Astrocyte (in vitro differentiated cells and primary cell): ENCODE results near the gene RBM20. TPM values are rescaled to one million over a fixed set of nuclear protein-coding genes. Genes with fewer than 3 reads are reported as not detected.

Source experiments
- DNase-seq: peaks from one replicate; pipeline ENCODE4 v3.0.0-alpha.2; 2010; ENCODE audit warnings: low read depth
- FAIRE-seq: peaks from 2 replicates; lab custom pipeline; 2011; peaks lifted over from hg19 to GRCh38; lab: Jason Lieb, UNC
- H2AFZ ChIP-seq: 2 replicates; pipeline ENCODE4 v1.6.0; 2012; ENCODE audit warnings: low read depth, low read length, inconsistent platforms
- H3K27ac ChIP-seq: 2 replicates; pipeline ENCODE4 v1.5.1; 2011; ENCODE audit warnings: low read depth, low read length, inconsistent platforms
- H3K27me3 ChIP-seq: 2 replicates; pipeline ENCODE4 v1.6.0; 2011; ENCODE audit warnings: low read length, inconsistent platforms; ENCODE audit not compliant: insufficient read depth
- H3K36me3 ChIP-seq: 2 replicates; pipeline ENCODE4 v1.5.1; 2011; ENCODE audit warnings: low read length, inconsistent platforms; ENCODE audit not compliant: insufficient read depth
- H3K4me1 ChIP-seq: 2 replicates; pipeline ENCODE4 v1.5.1; 2011; ENCODE audit warnings: low read length, inconsistent platforms; ENCODE audit not compliant: insufficient read depth
- H3K4me2 ChIP-seq: 2 replicates; pipeline ENCODE4 v1.6.0; 2012; ENCODE audit warnings: low read length, inconsistent platforms
- H3K4me3 ChIP-seq: 2 replicates; pipeline ENCODE4 v1.5.1; 2011; ENCODE audit warnings: low read depth, mild to moderate bottlenecking, low read length, inconsistent platforms; ENCODE audit not compliant: insufficient read depth
- H3K79me2 ChIP-seq: 2 replicates; pipeline ENCODE4 v1.6.0; 2012; ENCODE audit warnings: mild to moderate bottlenecking, low read length, inconsistent platforms; ENCODE audit not compliant: insufficient read depth
- H3K9ac ChIP-seq: 2 replicates; pipeline ENCODE4 v1.6.0; 2012; ENCODE audit warnings: mild to moderate bottlenecking, low read length, inconsistent platforms
- H3K9me3 ChIP-seq: 2 replicates; pipeline ENCODE4 v1.5.1; 2012; ENCODE audit warnings: low read depth, mild to moderate bottlenecking, low read length, inconsistent platforms; ENCODE audit not compliant: insufficient read depth
- H4K20me1 ChIP-seq: 2 replicates; pipeline ENCODE4 v1.6.0; 2012; ENCODE audit warnings: low read length, inconsistent platforms; ENCODE audit not compliant: insufficient read depth
- H3K27ac Mint-ChIP-seq: one replicate; pipeline ENCODE4 v1.8.0; 2021; ENCODE audit warnings: mild to moderate bottlenecking, mixed read lengths; ENCODE audit not compliant: unreplicated experiment
- H3K27me3 Mint-ChIP-seq: one replicate; pipeline ENCODE4 v1.8.0; 2021; ENCODE audit warnings: low read depth, mixed read lengths; ENCODE audit not compliant: unreplicated experiment
- H3K36me3 Mint-ChIP-seq: one replicate; pipeline ENCODE4 v1.8.0; 2021; ENCODE audit warnings: low read depth, mixed read lengths; ENCODE audit not compliant: unreplicated experiment
- H3K4me1 Mint-ChIP-seq: one replicate; pipeline ENCODE4 v1.8.0; 2021; ENCODE audit warnings: low read depth, mixed read lengths; ENCODE audit not compliant: unreplicated experiment
- H3K4me3 Mint-ChIP-seq: one replicate; pipeline ENCODE4 v1.8.0; 2021; ENCODE audit warnings: mild to moderate bottlenecking, moderate library complexity, mixed read lengths; ENCODE audit not compliant: unreplicated experiment
- H3K9me3 Mint-ChIP-seq: one replicate; pipeline ENCODE4 v1.8.0; 2021; ENCODE audit warnings: mild to moderate bottlenecking, mixed read lengths; ENCODE audit not compliant: unreplicated experiment
- EZH2 ChIP-seq: IDR thresholded peaks from 2 replicates; pipeline ENCODE4 v1.6.1; 2012; ENCODE audit warnings: mild to moderate bottlenecking, low read length, inconsistent platforms; ENCODE audit not compliant: insufficient read depth
- total RNA-seq: library from RNA; stranded (reverse); gene quantifications from 2 replicates; pipeline ENCODE4 v1.2.1, GENCODE V29; 2021
- TF ChIP-seq, protein P1 (sequence below): IDR thresholded peaks from 2 replicates; pipeline ENCODE4 v1.5.1; 2011; ENCODE audit warnings: low read depth, mild to moderate bottlenecking, inconsistent platforms, low read length, moderate library complexity; ENCODE audit not compliant: insufficient read depth

Gene RBM20
- total RNA-seq, 1 donor from 2014 or later = 1.5 TPM

DNA sequence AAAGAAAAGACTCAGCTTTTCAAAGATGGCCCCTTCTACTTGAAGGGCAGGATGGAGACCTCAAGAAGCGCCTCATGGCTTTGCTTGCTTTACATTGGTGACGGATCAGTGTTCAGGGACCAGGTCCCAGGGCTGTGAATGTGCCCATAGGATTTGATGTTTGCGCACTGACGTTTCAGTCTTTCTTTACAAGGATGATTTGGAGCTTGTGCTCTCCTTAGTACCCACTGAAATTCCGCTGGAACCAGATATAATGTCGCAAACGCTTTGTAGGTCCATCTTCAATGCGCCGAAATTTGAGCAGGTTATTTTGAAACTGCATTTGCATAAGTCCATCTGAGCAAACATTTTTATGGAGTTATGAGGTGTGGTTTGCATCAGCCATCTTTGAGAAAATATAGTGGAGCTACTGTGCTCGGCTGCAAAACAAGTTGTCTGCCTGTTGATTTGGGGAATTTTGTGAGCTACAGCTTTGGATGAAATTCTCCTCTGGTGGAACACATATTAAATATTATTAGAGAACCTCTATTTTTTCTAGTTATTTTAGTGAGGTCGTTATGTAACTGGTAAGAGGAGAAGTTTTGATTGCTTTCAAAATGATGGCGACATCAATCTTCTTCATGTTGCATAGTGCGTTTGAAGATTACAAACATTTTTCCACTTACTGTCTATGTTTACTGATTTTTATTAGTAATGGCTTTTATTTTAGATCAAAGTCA is 2.4 kb downstream of the RBM20 start:
- no peak overlapping the region for H3K4me3 ChIP-seq
- no peaks in the 10 kb centered on the region for H3K79me2 ChIP-seq
- H3K4me2 ChIP-seq = no peak overlapping the region
- no peaks in the 10 kb centered on the region for H4K20me1 ChIP-seq
- Mint-ChIP-seq H3K4me3 (no peak overlapping the region), H3K36me3 (no peaks in the 10 kb centered on the region), H3K27ac (no peak overlapping the region), H3K27me3 (peaks cover 18% of the 10 kb centered on the region), H3K9me3 (no peaks in the 10 kb centered on the region), H3K4me1 (peaks cover 12% of the 10 kb centered on the region)
- no peak for DNase-seq
- no peak for TF ChIP-seq EZH2
- TF ChIP-seq, protein P1, sequence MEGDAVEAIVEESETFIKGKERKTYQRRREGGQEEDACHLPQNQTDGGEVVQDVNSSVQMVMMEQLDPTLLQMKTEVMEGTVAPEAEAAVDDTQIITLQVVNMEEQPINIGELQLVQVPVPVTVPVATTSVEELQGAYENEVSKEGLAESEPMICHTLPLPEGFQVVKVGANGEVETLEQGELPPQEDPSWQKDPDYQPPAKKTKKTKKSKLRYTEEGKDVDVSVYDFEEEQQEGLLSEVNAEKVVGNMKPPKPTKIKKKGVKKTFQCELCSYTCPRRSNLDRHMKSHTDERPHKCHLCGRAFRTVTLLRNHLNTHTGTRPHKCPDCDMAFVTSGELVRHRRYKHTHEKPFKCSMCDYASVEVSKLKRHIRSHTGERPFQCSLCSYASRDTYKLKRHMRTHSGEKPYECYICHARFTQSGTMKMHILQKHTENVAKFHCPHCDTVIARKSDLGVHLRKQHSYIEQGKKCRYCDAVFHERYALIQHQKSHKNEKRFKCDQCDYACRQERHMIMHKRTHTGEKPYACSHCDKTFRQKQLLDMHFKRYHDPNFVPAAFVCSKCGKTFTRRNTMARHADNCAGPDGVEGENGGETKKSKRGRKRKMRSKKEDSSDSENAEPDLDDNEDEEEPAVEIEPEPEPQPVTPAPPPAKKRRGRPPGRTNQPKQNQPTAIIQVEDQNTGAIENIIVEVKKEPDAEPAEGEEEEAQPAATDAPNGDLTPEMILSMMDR = no peak
- peaks cover 16% of the 10 kb centered on the region for H3K27me3 ChIP-seq
- H3K9me3 ChIP-seq = no peaks in the 10 kb centered on the region
- no peaks in the 10 kb centered on the region for H3K36me3 ChIP-seq
- H3K9ac ChIP-seq = no peak overlapping the region
- peaks cover 12% of the 10 kb centered on the region for H3K4me1 ChIP-seq
- no peak for FAIRE-seq
- H2AFZ ChIP-seq = no peak overlapping the region
- no peak overlapping the region for H3K27ac ChIP-seq

DNA sequence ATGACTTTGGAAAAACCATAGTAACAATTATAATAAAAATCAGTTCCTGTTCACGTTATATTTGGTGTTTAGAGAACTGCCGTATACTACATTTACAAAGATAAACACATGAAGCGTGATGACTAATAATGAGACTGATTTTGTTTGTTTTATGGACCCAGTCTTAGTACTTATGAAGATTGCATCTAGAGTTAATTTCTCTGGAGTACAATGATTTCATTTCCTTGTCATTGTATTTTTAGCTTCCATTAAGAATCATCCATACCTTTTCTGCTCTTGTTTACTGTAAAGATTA is 2.9 kb downstream of the RBM20 start:
- Histone ChIP-seq H3K9me3 (no peaks in the 10 kb centered on the region), H3K36me3 (no peaks in the 10 kb centered on the region), H3K27me3 (peaks cover 15% of the 10 kb centered on the region), H2AFZ (no peak overlapping the region), H4K20me1 (no peaks in the 10 kb centered on the region), H3K4me2 (no peak overlapping the region), H3K27ac (no peak overlapping the region), H3K9ac (no peak overlapping the region), H3K79me2 (no peaks in the 10 kb centered on the region), H3K4me1 (peaks cover 14% of the 10 kb centered on the region), H3K4me3 (no peak overlapping the region)
- no peak for DNase-seq
- Mint-ChIP-seq H3K27ac (no peak overlapping the region), H3K9me3 (no peaks in the 10 kb centered on the region), H3K36me3 (no peaks in the 10 kb centered on the region), H3K4me3 (no peak overlapping the region), H3K27me3 (peaks cover 15% of the 10 kb centered on the region), H3K4me1 (peaks cover 13% of the 10 kb centered on the region)
- no peak for FAIRE-seq
- TF ChIP-seq EZH2 = no peak
- TF ChIP-seq, protein P1 = no peak

DNA sequence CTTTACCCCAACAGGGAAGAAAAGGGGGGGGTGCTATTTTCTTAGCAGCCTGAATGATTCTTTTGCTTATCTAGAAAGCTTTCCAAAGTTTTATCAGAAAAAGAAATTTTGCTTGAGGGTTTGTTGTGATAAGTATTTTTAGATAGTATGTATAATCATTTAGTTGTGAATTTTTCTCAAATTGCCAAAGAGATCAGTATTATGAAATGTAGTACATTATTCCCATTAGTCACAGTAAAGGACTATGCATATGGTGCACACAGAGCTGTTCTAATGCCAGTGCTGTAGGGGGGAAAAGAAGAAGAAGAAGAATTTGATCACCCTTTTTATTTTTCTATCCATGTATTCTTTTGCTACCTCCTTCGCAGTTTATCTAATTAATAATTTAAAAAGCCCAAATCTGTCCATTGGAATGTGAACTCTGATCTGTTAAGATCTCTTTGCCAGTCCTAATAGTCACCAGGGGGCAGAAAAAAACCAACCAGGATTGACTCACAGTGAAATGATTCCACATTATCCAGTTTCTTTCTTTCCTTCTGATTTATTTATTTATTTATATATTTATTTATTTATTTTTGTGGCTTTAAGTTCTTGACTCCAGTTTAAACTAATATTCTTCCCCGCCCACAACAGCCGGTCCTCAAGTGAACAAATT is 4.7 kb downstream of the RBM20 start:
- Histone ChIP-seq H3K9me3 (no peaks in the 10 kb centered on the region), H3K79me2 (no peaks in the 10 kb centered on the region), H2AFZ (no peak overlapping the region), H3K27me3 (no peaks in the 10 kb centered on the region), H3K36me3 (no peaks in the 10 kb centered on the region), H3K9ac (no peak overlapping the region), H3K4me1 (peaks cover 5% of the 10 kb centered on the region), H3K4me2 (no peak overlapping the region), H4K20me1 (no peaks in the 10 kb centered on the region), H3K4me3 (no peak overlapping the region), H3K27ac (no peak overlapping the region)
- FAIRE-seq (no peak), DNase-seq (no peak)
- Mint-ChIP-seq H3K9me3 (no peaks in the 10 kb centered on the region), H3K4me1 (peaks cover 10% of the 10 kb centered on the region), H3K27me3 (peaks cover 4% of the 10 kb centered on the region), H3K4me3 (no peak overlapping the region), H3K36me3 (no peaks in the 10 kb centered on the region), H3K27ac (no peak overlapping the region)
- no peak for TF ChIP-seq EZH2
- TF ChIP-seq, protein P1 = no peak
